Colonic mucosa (tissue), 4 donors: ENCODE measurements around the gene GAK. TPM values are rescaled to one million over a fixed set of nuclear protein-coding genes. Genes with fewer than 3 reads are reported as not detected.

Source experiments
- DNase-seq: peaks from one replicate; pipeline ENCODE4 v3.0.0-alpha.2; 2020
- H3K27ac ChIP-seq: fragments of 200-600 bp; one replicate; pipeline ENCODE4 v1.8.0; 2021
- H3K27me3 ChIP-seq: fragments of 200-600 bp; one replicate; pipeline ENCODE4 v1.8.0; 2021
- H3K36me3 ChIP-seq: fragments of 200-600 bp; one replicate; pipeline ENCODE4 v1.8.0; 2021
- H3K4me1 ChIP-seq: fragments of 200-600 bp; one replicate; pipeline ENCODE4 v1.8.0; 2021; ENCODE audit warnings: mild to moderate bottlenecking
- H3K4me3 ChIP-seq: fragments of 200-600 bp; one replicate; pipeline ENCODE4 v1.8.0; 2021
- H3K9ac ChIP-seq, 2 donors: one replicate each; pipeline ENCODE4 v1.7.0; 2013; ENCODE audit warnings: control low read depth in 2 of 2, low read depth in 2 of 2, low read length in 2 of 2
- H3K9me3 ChIP-seq: fragments of 200-600 bp; one replicate; pipeline ENCODE4 v1.8.0; 2021
- CTCF ChIP-seq: fragments of 200-600 bp; IDR thresholded peaks from one replicate; pipeline ENCODE4 v1.8.0; 2022; ENCODE audit warnings: antibody characterized with exemption, mild to moderate bottlenecking
- intact Hi-C: fragments of 100-400 bp; cut with DNase I; formaldehyde crosslinking; loops from one replicate; pipeline ENCODE4 v1.14.1; 2022
- total RNA-seq, 2 donors: library from RNA; stranded (reverse); fragmentation: NEBNext Ultra II Directional in 1 of 2; extraction: Animal tissue kit (Norgen Biotek cat#: 25700) in 1 of 2; gene quantifications; one replicate each; pipeline ENCODE4 v1.2.1, GENCODE V29; 2021
- donor health status: healthy.
- donor health status: DM: no; HTN: no; CAD: no.
- donor health status: DM: no; HTN: no; CAD: no.

The GAK gene
- total RNA-seq, 2 donors from 2014 or later, result 198 to 266 TPM

GRCh38 chr4:875818-876423 is 56.2 kb downstream of the GAK start:
- Histone ChIP-seq H3K27ac (no peak overlapping the region), H3K4me1 (no peaks in the 10 kb centered on the region), H3K36me3 (peaks cover 3% of the 10 kb centered on the region), H3K27me3 (no peaks in the 10 kb centered on the region), H3K4me3 (no peak overlapping the region), H3K9me3 (no peaks in the 10 kb centered on the region), H3K9ac (no peak overlapping the region)
- DNase-seq, result no peak
- no peak for TF ChIP-seq CTCF
- intact Hi-C loops, result no loop called here

- TF ChIP-seq CTCF, result no peak
- H3K4me3 ChIP-seq, result no peak overlapping the region
- peaks cover 8% of the 10 kb centered on the region for H3K36me3 ChIP-seq
- intact Hi-C loops, result no loop called here
- H3K9me3 ChIP-seq, result no peaks in the 10 kb centered on the region
- no peak overlapping the region for H3K9ac ChIP-seq
- no peak for DNase-seq
- H3K27me3 ChIP-seq, result no peaks in the 10 kb centered on the region
- H3K27ac ChIP-seq, result no peak overlapping the region
- no peaks in the 10 kb centered on the region for H3K4me1 ChIP-seq
These were observed 56.9 kb downstream of the GAK start for GRCh38 chr4:874971-875817.

- intact Hi-C loops, result no loop called here
- H3K9me3 ChIP-seq, result no peaks in the 10 kb centered on the region
- no peaks in the 10 kb centered on the region for H3K4me1 ChIP-seq
- TF ChIP-seq CTCF, result no peak
- no peak for DNase-seq
- no peak overlapping the region for H3K4me3 ChIP-seq
- no peak overlapping the region for H3K9ac ChIP-seq
- no peaks in the 10 kb centered on the region for H3K27me3 ChIP-seq
- H3K36me3 ChIP-seq, result peaks cover 9% of the 10 kb centered on the region
- H3K27ac ChIP-seq, result no peak overlapping the region
These were observed 58.1 kb downstream of the GAK start for GRCh38 chr4:874056-874455.

- no peak for DNase-seq
- H3K4me1 ChIP-seq, result no peaks in the 10 kb centered on the region
- H3K36me3 ChIP-seq, result peaks cover 7% of the 10 kb centered on the region
- no peaks in the 10 kb centered on the region for H3K9me3 ChIP-seq
- no peaks in the 10 kb centered on the region for H3K27me3 ChIP-seq
- no peak overlapping the region for H3K4me3 ChIP-seq
- H3K27ac ChIP-seq, result no peak overlapping the region
- H3K9ac ChIP-seq, result no peak overlapping the region
- TF ChIP-seq CTCF, result no peak
- intact Hi-C loops, result no loop called here
These were observed 59.7 kb downstream of the GAK start for GRCh38 chr4:872241-872981.

GRCh38 chr4:871484-871883 is 60.6 kb downstream of the GAK start:
- no peaks in the 10 kb centered on the region for H3K27me3 ChIP-seq
- no peaks in the 10 kb centered on the region for H3K4me1 ChIP-seq
- H3K36me3 ChIP-seq, result peaks cover 8% of the 10 kb centered on the region
- H3K9me3 ChIP-seq, result no peaks in the 10 kb centered on the region
- DNase-seq, result no peak
- no peak for TF ChIP-seq CTCF
- no peak overlapping the region for H3K27ac ChIP-seq
- intact Hi-C loops, result no loop called here
- H3K4me3 ChIP-seq, result no peak overlapping the region
- no peak overlapping the region for H3K9ac ChIP-seq
